Stimulated activated CD8-positive, alpha-beta memory T cell treated with anti-CD3 and anti-CD28 coated beads, Interleukin-2, amount 100 ng/mL, for 48 hours (primary cell): ENCODE data around the gene FAIM2.
"Not testable (repeated sequence)": the region's sequence is repeated elsewhere in the genome, so short reads cannot be mapped to it uniquely, and the experiment has no call there.

Experiments
- DNase-seq, 2 donors: peaks; one replicate each; pipeline ENCODE4 v3.0.0-alpha.2; 2020; ENCODE audit warnings: low read depth in 2 of 2

FAIM2 gene

GRCh38 chr12:49864798-49865090 lies 39.0 kb downstream of the FAIM2 start:
- no peak for DNase-seq

- DNase-seq = no peak
Measured at GRCh38 chr12:49863946-49864797, 39.5 kb downstream of the FAIM2 start.

GRCh38 chr12:49860921-49861320 lies 42.8 kb downstream of the FAIM2 start:
- DNase-seq = not testable (repeated sequence)

- DNase-seq = not testable (repeated sequence)
Measured at GRCh38 chr12:49855890-49856289, 47.8 kb downstream of the FAIM2 start.

- DNase-seq = no peak
Measured at GRCh38 chr12:49854976-49855375, 48.7 kb downstream of the FAIM2 start.

GRCh38 chr12:49853671-49854070 lies 50.0 kb downstream of the FAIM2 start:
- no peak for DNase-seq

GRCh38 chr12:49847161-49847560 lies 56.5 kb downstream of the FAIM2 start:
- no peak for DNase-seq

GRCh38 chr12:49846032-49846431 lies 57.7 kb downstream of the FAIM2 start:
- no peak for DNase-seq

GRCh38 chr12:49843876-49844437 lies 59.7 kb downstream of the FAIM2 start:
- DNase-seq = no peak

GRCh38 chr12:49843411-49843810 lies 60.3 kb downstream of the FAIM2 start:
- no peak for DNase-seq

- peak; percentile 93 for DNase-seq
Measured at GRCh38 chr12:49842519-49843352, 61.0 kb downstream of the FAIM2 start, which contains the start of gene BCDIN3D. Gene BCDIN3D (minus strand): TSS chr12:49843106. CDS start chr12:49843087, 19 bp downstream.

GRCh38 chr12:49838973-49839633 lies 64.6 kb downstream of the FAIM2 start:
- DNase-seq = no peak

GRCh38 chr12:49832836-49833421 lies 70.8 kb downstream of the FAIM2 start:
- DNase-seq = no peak

GRCh38 chr12:49831717-49832116 lies 72.0 kb downstream of the FAIM2 start:
- DNase-seq = no peak

- peak; percentile 93 for DNase-seq
Measured at GRCh38 chr12:49828133-49829091, 75.3 kb downstream of the FAIM2 start, which contains the start of gene NCKAP5L. Gene NCKAP5L (minus strand): TSS chr12:49828413. CDS start chr12:49804044, 24,369 bp downstream.

GRCh38 chr12:49827401-49828099 lies 76.2 kb downstream of the FAIM2 start:
- peak; percentile 31 to 36 for DNase-seq

- no peak for DNase-seq
Measured at GRCh38 chr12:49827051-49827400, 76.7 kb downstream of the FAIM2 start.

- DNase-seq = no peak
Measured at GRCh38 chr12:49825971-49826421, 77.7 kb downstream of the FAIM2 start.

GRCh38 chr12:49825360-49825970 lies 78.2 kb downstream of the FAIM2 start:
- no peak for DNase-seq
